HG03378 (cell line): ENCODE data around the gene HOXD8.

ENCODE experiments used
- ATAC-seq: cut with Tn5 transposase; IDR thresholded peaks from one replicate; pipeline ENCODE4 v1.9.1; 2021; ENCODE audit warnings: mild to moderate bottlenecking, moderate library complexity; ENCODE audit not compliant: unreplicated experiment

Gene HOXD8

GRCh38 chr2:176145085-176145969 lies 15.8 kb downstream of the HOXD8 start:
- no peak for ATAC-seq

DNA sequence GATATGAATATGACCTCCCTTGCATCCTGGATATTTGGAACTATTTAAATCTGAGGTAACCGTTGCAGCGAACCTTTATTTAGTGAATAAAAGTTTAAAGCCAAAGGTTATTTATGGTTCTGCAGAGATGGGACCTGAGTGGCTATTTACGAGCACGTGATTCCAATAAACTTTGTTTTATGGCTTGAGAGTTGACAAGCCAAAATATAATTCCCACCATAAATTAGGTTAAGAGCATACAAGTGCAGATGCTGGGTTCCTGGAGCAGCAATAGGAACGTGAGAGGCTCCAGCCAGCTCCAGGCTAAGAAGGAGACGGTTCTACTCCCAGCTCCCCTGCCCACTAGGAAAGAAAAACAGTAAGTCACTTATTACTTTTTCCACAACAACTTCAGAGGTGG lies 16.6 kb downstream of the HOXD8 start:
- no peak for ATAC-seq

GRCh38 chr2:176146645-176147044 lies 17.1 kb downstream of the HOXD8 start:
- no peak for ATAC-seq

DNA sequence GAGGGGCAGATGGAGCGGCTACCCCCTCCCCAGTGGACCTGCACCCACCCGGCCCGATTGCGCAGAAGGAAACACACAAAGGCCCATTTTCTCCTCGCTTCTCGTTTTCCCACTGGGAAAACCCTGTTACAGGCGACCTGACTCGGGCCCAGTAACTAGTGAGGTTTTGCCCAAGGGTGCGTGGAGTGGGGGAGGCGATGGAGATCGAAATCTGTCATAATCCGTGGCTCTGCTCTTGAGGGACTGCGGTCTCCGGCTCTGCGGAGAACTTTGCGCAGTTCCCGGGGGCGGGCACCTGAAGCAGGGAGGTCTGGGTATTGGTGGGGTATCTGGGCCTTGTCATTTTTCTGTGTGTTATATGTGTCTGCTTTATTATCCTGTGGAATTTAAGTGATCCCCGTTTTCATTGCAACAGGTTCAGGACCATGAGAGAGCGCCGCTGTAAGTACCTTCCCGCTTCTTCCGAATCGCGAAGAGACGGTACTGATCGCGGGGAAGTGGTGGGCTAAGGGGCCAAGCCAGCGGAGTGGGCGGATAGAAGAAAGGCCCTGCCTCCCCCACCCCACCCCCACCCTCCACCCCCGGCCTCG lies 17.8 kb downstream of the HOXD8 start:
- ATAC-seq, result no peak

GRCh38 chr2:176147800-176148496 lies 18.4 kb downstream of the HOXD8 start:
- no peak for ATAC-seq

GRCh38 chr2:176148751-176149421 lies 19.4 kb downstream of the HOXD8 start:
- ATAC-seq, result no peak

- ATAC-seq, result no peak
Measured at GRCh38 chr2:176149481-176149938, 20.0 kb downstream of the HOXD8 start.

GRCh38 chr2:176149939-176150583 lies 20.6 kb downstream of the HOXD8 start:
- ATAC-seq, result no peak

DNA sequence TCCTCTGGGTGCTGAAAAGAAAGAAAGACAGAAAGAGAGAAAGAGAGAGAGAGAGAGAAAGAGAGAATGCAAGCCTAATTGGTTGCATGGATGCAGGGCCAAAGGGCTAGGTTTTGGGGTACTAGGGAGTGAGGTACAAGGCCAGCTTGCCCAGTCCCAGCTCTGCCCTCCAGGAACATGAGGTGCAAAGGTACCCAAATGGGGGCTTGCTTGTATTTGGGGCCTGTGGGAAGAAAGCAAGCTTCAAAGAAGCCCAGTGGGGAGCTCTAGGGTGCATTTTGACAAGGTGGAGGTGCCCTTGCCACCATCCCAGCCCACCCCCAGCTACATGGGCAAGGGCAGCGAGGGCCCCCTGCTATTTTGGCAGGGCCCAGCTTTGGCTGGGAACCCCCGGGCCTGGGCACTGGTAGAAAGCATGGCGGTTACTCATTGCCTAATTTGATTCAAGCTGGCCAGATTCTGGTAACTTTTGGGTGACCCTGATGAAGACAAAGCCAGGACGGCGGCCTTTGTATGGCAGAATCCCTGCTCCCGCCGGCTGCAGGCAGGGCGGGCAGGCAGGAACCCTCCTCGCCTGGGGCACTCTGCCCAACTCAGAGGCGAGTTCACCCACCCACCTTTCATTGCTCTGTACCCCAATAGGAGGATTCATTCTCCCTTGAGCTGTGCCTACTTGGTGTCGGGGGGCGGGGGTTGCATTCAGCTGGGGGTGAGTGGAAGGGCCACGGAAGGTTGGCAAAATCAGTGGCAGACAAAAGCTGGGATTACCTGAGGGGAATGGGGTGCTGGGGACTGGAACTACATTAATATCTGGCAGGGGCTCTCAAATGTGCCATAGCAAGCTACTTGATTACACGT lies 21.3 kb downstream of the HOXD8 start:
- ATAC-seq, result no peak

GRCh38 chr2:176151442-176152287 lies 22.2 kb downstream of the HOXD8 start, which contains the start of gene HOXD4:
Gene HOXD4, plus strand, starts transcription at chr2:176151550. Its CDS starts 84 bp downstream, at chr2:176151634.
- ATAC-seq, result no peak

DNA sequence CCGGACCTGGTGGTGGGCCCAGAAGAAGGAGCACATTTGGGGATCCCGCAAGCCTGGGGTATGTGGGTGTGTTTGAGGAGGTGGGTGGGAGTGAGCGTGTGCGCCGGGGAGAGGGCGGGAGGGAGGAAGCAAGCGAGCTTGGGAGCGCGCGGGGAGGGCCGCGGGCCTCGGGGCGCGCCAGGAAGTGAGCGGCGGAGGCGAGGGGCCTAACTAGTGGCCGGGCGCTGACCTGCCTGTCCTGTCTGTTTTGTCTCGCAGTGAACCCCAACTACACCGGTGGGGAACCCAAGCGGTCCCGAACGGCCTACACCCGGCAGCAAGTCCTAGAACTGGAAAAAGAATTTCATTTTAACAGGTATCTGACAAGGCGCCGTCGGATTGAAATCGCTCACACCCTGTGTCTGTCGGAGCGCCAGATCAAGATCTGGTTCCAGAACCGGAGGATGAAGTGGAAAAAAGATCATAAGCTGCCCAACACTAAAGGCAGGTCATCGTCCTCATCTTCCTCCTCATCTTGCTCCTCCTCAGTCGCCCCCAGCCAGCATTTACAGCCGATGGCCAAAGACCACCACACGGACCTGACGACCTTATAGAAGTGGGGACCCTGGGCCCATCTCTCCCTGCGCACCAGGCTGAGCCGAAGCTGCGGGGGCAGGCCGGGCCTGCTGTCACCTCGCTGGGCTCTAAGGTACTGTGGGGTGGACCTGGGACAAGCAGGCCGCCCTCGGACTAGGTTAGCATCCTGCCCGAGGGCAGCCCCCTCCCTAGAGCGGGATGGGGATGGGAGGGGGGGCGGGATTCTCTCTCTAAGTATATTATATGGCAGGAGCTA lies 23.1 kb downstream of the HOXD8 start:
- no peak for ATAC-seq

DNA sequence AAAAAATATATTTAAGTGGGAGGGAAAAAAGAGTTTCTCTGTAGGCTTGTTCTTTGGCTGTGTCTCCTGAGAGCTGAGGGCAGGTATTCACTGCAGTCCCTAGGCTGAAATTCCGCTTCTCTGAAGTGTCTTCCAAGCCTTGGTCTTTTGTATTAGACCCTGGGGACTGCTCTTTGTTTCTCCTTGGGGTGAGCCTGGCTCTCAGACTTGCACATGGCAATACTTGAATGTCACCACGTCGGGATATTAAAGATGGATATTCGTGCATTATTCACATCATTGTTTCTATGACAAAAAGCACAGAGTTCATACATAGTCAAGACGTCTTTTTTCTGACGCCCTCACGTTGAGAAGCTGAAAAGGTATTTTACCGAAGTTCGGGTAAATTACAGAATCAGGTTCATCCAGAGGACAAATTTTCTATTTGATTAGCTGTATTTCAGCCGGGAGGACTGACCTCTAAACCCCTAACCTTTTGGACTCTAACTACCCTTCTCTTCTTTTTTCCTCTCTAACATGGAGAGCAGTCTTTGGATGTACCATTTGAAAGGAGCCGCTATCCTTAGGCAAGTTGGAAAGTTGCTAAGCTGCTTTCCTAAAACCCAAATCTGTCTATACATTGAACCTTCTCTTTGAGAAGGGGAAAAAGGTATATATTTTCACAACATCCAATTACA lies 25.2 kb downstream of the HOXD8 start:
- no peak for ATAC-seq

DNA sequence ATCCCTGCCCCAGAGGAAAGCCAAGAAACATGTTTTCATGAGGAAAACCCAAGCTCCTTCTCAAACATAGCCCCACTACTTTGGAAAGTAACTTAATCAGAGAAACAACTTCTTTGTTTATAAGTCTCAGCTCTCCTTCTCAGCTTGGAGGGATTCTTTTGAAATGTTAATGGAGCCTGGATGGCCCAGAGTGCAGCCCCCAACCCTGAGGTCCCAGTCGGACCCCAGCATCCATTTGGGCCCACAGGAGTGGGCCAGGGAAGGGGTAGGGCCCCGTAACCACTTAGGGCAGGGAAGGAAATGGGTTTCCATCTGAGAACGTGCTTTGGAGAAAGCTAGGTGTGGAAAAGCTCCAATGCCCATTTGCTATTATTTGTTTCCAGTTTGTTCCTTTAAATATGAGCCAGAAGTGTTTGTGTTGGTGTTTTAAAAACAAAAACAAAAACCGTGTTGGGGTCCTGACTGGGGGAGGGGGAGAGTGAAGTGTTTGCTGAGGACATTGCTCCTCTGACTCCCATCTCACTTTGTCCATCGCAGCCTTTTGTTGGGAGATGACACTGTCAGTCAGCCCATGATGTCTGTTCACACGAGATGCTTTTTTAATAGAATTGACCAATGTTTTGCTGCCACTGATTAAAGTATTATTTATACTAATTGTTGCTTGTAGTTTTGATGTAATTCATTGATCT lies 26.0 kb downstream of the HOXD8 start:
- no peak for ATAC-seq

DNA sequence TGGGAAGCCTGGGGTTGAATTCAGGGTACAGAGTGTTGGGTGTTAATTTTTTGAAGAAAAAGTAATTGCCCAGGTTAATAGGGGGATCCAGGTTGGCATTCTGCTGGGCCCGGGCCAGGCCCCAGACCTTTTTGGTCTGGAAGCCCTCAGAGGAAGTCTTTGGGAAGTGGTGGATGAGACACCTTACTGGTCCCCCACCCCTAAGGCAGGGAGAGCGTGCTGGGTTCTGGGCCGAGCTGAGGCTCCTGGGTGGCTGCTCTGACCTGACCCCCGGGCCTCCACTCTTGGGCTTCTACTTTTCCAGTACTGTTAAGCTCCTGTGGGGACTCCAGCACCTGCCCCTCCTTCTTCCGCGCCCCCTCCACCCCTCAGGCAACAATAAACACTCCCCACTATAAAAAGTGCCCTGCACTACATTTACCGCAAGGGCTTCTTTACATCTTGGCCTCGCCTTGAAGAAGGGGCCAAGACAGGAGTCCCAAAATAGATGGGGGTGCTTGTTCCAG lies 26.8 kb downstream of the HOXD8 start:
- ATAC-seq, result no peak

GRCh38 chr2:176156807-176157498 lies 27.4 kb downstream of the HOXD8 start, which contains the start of gene HOXD3:
Gene HOXD3, plus strand, starts transcription at chr2:176157307. Its CDS starts 11,808 bp downstream, at chr2:176169115.
- no peak for ATAC-seq
